ENCODE data around the gene TMC7. TPM values are rescaled to one million over a fixed set of nuclear protein-coding genes. Genes with fewer than 3 reads are reported as not detected.

The TMC7 gene
- total and polyA plus RNA-seq, 2 of the 13 experiments (the other 11 are each of a cell fraction or from before 2014, with no cell fraction given) = 1.2 to 5.1 TPM

DNA sequence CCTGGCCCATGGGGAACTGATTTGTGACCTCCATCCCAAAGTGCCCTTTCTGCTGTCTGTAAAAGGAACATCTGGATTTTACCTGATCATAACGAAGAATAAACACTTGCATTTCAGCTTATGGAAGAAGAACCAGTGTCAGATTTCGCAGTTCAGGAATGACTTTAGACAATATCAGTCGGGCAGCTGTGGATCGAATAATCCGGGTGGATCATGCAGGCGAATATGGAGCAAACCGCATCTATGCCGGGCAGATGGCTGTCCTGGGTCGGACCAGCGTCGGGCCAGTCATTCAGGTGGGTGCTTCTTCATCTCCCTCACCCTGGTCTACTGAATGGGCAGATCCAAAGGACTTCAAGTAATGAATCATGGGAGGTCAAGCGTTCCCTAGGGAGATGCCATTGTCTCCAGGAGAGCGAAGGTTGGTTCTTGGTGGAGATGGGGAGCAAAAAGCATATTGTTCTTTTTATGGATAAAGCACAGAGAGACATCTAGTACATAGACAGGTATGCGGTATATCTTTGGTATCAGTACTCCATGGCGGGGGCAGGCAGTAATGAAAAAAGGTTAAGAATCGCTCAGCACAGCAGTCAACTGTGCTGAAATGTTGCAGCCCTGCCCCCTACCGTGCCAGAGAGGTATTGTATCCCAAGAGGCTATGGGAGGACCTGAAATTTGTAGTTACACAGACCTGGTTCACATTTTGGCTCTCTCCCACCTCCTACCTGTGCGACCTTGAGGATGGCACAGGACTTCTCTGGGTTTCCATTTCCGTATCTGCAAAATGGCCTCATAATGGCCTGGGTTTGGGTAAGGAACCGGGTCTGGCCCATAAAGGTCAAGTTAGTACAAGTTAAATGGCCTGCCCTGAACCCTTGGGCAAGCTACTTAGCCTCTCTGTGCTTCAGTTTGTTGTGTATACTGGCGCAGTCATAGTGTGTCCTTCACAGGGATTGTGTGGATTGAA, 88.4 kb downstream of the TMC7 start (continued):
- TF ChIP-seq, protein P1, sequence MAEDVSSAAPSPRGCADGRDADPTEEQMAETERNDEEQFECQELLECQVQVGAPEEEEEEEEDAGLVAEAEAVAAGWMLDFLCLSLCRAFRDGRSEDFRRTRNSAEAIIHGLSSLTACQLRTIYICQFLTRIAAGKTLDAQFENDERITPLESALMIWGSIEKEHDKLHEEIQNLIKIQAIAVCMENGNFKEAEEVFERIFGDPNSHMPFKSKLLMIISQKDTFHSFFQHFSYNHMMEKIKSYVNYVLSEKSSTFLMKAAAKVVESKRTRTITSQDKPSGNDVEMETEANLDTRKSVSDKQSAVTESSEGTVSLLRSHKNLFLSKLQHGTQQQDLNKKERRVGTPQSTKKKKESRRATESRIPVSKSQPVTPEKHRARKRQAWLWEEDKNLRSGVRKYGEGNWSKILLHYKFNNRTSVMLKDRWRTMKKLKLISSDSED (CRISPR knock-in tag; IDR thresholded peaks at IDR 0.05) = no peak
- TF ChIP-seq, protein P2, sequence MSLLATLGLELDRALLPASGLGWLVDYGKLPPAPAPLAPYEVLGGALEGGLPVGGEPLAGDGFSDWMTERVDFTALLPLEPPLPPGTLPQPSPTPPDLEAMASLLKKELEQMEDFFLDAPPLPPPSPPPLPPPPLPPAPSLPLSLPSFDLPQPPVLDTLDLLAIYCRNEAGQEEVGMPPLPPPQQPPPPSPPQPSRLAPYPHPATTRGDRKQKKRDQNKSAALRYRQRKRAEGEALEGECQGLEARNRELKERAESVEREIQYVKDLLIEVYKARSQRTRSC (CRISPR knock-in tag; IDR thresholded peaks at IDR 0.05; ENCODE audit: low read depth) = no peak
- TF ChIP-seq EHMT2 (IDR thresholded peaks at IDR 0.05; ENCODE audit: borderline replicate concordance, low read depth, low read length) = no peak
- TF ChIP-seq, protein P3, sequence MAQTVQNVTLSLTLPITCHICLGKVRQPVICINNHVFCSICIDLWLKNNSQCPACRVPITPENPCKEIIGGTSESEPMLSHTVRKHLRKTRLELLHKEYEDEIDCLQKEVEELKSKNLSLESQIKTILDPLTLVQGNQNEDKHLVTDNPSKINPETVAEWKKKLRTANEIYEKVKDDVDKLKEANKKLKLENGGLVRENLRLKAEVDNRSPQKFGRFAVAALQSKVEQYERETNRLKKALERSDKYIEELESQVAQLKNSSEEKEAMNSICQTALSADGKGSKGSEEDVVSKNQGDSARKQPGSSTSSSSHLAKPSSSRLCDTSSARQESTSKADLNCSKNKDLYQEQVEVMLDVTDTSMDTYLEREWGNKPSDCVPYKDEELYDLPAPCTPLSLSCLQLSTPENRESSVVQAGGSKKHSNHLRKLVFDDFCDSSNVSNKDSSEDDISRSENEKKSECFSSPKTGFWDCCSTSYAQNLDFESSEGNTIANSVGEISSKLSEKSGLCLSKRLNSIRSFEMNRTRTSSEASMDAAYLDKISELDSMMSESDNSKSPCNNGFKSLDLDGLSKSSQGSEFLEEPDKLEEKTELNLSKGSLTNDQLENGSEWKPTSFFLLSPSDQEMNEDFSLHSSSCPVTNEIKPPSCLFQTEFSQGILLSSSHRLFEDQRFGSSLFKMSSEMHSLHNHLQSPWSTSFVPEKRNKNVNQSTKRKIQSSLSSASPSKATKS (CRISPR knock-in tag; IDR thresholded peaks at IDR 0.05) = no peak
- TF ChIP-seq MXD4 (CRISPR knock-in tag; IDR thresholded peaks at IDR 0.05) = peak; percentile 55; the same call in 1 of the 2 replicates
- peak; percentile 34 for TF ChIP-seq ASH2L (IDR thresholded peaks at IDR 0.05; ENCODE audit: insufficient read length, low read depth, low read length)
- no peak for TF ChIP-seq MXI1 (IDR thresholded peaks at IDR 0.05; ENCODE audit: borderline replicate concordance, low read depth, low read length)
- TF ChIP-seq ZNF792 (CRISPR knock-in tag; IDR thresholded peaks at IDR 0.05) = no peak
- no peak for TF ChIP-seq KAT2B (IDR thresholded peaks at IDR 0.05; ENCODE audit: borderline replicate concordance, low read depth, low read length)
- no peak for TF ChIP-seq FOSL1 (CRISPR knock-in tag; IDR thresholded peaks at IDR 0.05; ENCODE audit: borderline replicate concordance)
- no peak for TF ChIP-seq IKZF4 (CRISPR knock-in tag; IDR thresholded peaks at IDR 0.05; ENCODE audit: borderline replicate concordance, low read depth, not compliant biosample characterization)
- no peak for TF ChIP-seq U2AF1 (optimal IDR thresholded peaks at IDR 0.05; ENCODE audit: low read depth, low read length)
- no peak for TF ChIP-seq ZSCAN31 (CRISPR knock-in tag; IDR thresholded peaks at IDR 0.05; ENCODE audit: low read depth)
- TF ChIP-seq MED8 (CRISPR knock-in tag; IDR thresholded peaks at IDR 0.05; ENCODE audit: insufficient replicate concordance) = no peak
- TF ChIP-seq, protein P4, sequence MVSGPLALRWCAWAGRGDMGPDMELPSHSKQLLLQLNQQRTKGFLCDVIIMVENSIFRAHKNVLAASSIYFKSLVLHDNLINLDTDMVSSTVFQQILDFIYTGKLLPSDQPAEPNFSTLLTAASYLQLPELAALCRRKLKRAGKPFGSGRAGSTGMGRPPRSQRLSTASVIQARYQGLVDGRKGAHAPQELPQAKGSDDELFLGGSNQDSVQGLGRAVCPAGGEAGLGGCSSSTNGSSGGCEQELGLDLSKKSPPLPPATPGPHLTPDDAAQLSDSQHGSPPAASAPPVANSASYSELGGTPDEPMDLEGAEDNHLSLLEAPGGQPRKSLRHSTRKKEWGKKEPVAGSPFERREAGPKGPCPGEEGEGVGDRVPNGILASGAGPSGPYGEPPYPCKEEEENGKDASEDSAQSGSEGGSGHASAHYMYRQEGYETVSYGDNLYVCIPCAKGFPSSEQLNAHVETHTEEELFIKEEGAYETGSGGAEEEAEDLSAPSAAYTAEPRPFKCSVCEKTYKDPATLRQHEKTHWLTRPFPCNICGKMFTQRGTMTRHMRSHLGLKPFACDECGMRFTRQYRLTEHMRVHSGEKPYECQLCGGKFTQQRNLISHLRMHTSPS (CRISPR knock-in tag; IDR thresholded peaks at IDR 0.05; ENCODE audit: low read depth) = no peak
- no peak for TF ChIP-seq HES4 (CRISPR knock-in tag; IDR thresholded peaks at IDR 0.05; ENCODE audit: borderline replicate concordance)
- TF ChIP-seq PAWR (CRISPR knock-in tag; IDR thresholded peaks at IDR 0.05; ENCODE audit: borderline replicate concordance) = no peak
- TF ChIP-seq RCOR2 (CRISPR knock-in tag; IDR thresholded peaks at IDR 0.05) = no peak
- TF ChIP-seq HNRNPK (IDR thresholded peaks at IDR 0.05; ENCODE audit: low read depth, low read length, poor library complexity, severe bottlenecking) = no peak
- no peak for TF ChIP-seq TMF1 (CRISPR knock-in tag; IDR thresholded peaks at IDR 0.05; ENCODE audit: low read depth)
- TF ChIP-seq, protein P5, sequence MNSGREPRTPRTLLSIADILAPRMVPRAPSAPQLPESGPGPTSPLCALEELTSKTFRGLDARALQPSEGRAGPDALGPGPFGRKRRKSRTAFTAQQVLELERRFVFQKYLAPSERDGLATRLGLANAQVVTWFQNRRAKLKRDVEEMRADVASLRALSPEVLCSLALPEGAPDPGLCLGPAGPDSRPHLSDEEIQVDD (CRISPR knock-in tag; IDR thresholded peaks at IDR 0.05; ENCODE audit: borderline replicate concordance) = no peak
- TF ChIP-seq TOE1 (CRISPR knock-in tag; IDR thresholded peaks at IDR 0.05) = no peak
- peak; percentile 77; the same call in 1 of the 2 replicates for TF ChIP-seq ZNF124 (CRISPR knock-in tag; IDR thresholded peaks at IDR 0.05)
